Measurements from ENCODE around the gene MSANTD1. TPM values are rescaled to one million over a fixed set of nuclear protein-coding genes. Genes with fewer than 3 reads are reported as not detected.

The MSANTD1 gene
- total RNA-seq, 1 experiment from 2014 or later, result 0.95 TPM

- intact Hi-C loops (cut with micrococcal nuclease; ENCODE audit: unreplicated experiment), result no loop called here
- no TSS peak for BruUV-seq (replicated peaks)
- no peaks in the 10 kb centered on the region for H3K27me3 Mint-ChIP-seq (ENCODE audit: insufficient read depth, unreplicated experiment)
- H3K4me3 Mint-ChIP-seq (ENCODE audit: unreplicated experiment), result no peak overlapping the region
- no peak overlapping the region for H3K4me3 ChIP-seq (ENCODE audit: low read depth, low read length)
- no peaks in the 10 kb centered on the region for H3K9me3 Mint-ChIP-seq (ENCODE audit: unreplicated experiment)
- DNase-seq, result no peak
- H3K27ac Mint-ChIP-seq (ENCODE audit: unreplicated experiment), result no peak overlapping the region
- no peaks in the 10 kb centered on the region for H3K4me1 ChIP-seq
- peaks cover 49% of the 10 kb centered on the region for H3K36me3 Mint-ChIP-seq (ENCODE audit: insufficient read depth, unreplicated experiment)
- CTCF ChIA-PET, result no interaction called here
- no peaks in the 10 kb centered on the region for H3K9me3 ChIP-seq
- no peaks in the 10 kb centered on the region for H3K27me3 ChIP-seq (replicated peaks; ENCODE audit: control insufficient read depth, insufficient read depth, low read length)
- POLR2A ChIA-PET, result no interaction called here
- no peaks in the 10 kb centered on the region for H3K36me3 ChIP-seq (ENCODE audit: control insufficient read depth, insufficient read depth, low read length)
- no peaks in the 10 kb centered on the region for H3K4me1 Mint-ChIP-seq (ENCODE audit: low read depth, unreplicated experiment)
- no peak for TF ChIP-seq CTCF (IDR thresholded peaks at IDR 0.05; ENCODE audit: insufficient read depth in 1 of 2, low read depth in 1 of 2, low read length in 1 of 2, severe bottlenecking in 1 of 2, unreplicated experiment in 1 of 2)
These were observed 31.7 kb upstream of the MSANTD1 start for GRCh38 chr4:3217266-3217665.

DNA sequence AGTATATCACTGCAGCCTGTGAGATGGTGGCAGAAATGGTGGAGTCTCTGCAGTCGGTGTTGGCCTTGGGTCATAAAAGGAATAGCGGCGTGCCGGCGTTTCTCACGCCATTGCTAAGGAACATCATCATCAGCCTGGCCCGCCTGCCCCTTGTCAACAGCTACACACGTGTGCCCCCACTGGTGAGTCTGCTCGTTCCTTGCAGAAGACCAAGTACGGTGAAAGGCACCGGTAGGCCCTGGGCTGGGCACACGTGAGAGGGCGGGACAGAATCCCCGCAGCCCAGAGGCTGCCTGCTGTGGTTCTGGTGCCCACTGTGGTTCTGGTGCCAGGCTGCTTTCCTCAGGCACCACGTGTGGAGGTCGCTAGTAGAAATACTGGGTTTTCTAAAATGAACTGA, 31.2 kb upstream of the MSANTD1 start:
- H3K36me3 ChIP-seq (ENCODE audit: control insufficient read depth, insufficient read depth, low read length), result no peaks in the 10 kb centered on the region
- H3K27me3 Mint-ChIP-seq (ENCODE audit: insufficient read depth, unreplicated experiment), result no peaks in the 10 kb centered on the region
- no peaks in the 10 kb centered on the region for H3K9me3 ChIP-seq
- POLR2A ChIA-PET, result no interaction called here
- H3K9me3 Mint-ChIP-seq (ENCODE audit: unreplicated experiment), result no peaks in the 10 kb centered on the region
- BruUV-seq (replicated peaks), result no TSS peak
- H3K4me3 Mint-ChIP-seq (ENCODE audit: unreplicated experiment), result no peak overlapping the region
- CTCF ChIA-PET, result no interaction called here
- no peaks in the 10 kb centered on the region for H3K4me1 Mint-ChIP-seq (ENCODE audit: low read depth, unreplicated experiment)
- TF ChIP-seq CTCF (IDR thresholded peaks at IDR 0.05; ENCODE audit: insufficient read depth in 1 of 2, low read depth in 1 of 2, low read length in 1 of 2, severe bottlenecking in 1 of 2, unreplicated experiment in 1 of 2), result no peak
- H3K4me3 ChIP-seq (ENCODE audit: low read depth, low read length), result no peak overlapping the region
- DNase-seq, result no peak
- H3K27me3 ChIP-seq (replicated peaks; ENCODE audit: control insufficient read depth, insufficient read depth, low read length), result no peaks in the 10 kb centered on the region
- no peaks in the 10 kb centered on the region for H3K4me1 ChIP-seq
- intact Hi-C loops (cut with micrococcal nuclease; ENCODE audit: unreplicated experiment), result no loop called here
- peaks cover 44% of the 10 kb centered on the region for H3K36me3 Mint-ChIP-seq (ENCODE audit: insufficient read depth, unreplicated experiment)
- no peak overlapping the region for H3K27ac Mint-ChIP-seq (ENCODE audit: unreplicated experiment)

DNA sequence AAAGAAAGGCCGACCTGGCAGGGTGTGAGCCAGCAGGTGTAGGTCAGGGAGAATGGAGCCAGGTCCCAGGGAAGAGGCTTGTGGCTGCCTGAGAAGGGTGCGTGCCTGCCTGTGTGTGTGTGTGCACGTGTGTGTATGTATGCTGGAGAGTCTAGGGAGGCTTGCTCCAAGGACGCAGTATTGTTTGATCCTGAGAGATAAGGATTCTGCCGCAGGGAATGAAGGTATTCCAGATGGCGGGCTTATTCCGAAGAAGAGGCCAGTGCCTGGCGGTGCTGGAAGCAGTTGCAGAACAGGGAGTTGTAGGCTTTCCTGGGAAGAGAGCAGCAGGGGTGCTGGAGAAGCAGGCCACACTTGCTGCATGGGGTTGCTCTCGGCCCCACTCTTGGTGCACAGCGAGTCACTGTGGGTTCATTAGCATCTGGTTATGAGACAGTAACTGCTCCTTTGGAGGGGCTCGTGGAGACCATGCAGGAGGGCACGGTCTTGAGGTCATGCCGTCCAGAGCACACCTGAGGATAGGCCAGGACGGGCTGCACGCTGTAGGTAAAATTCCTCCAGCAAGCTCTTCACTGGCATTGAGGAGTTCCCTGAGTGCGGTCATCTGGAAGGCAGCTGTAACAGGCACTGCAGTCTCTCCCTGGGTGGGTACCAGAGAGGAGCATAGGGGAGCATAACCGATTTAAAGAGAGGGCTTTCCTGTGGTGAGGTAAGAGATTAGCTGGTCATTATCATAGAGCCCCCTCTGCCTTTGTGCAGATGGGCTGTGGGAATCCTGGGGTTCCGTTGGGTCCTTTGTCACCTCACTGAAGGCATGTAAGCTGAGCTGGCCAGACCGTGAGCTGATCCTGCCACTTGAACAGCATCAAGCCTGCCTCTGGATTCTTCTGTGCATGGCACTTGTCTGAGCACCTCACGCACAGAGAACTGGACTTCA, 29.9 kb upstream of the MSANTD1 start:
- Mint-ChIP-seq H3K9me3 (ENCODE audit: unreplicated experiment) (no peaks in the 10 kb centered on the region), H3K4me1 (ENCODE audit: low read depth, unreplicated experiment) (no peaks in the 10 kb centered on the region), H3K27me3 (ENCODE audit: insufficient read depth, unreplicated experiment) (no peaks in the 10 kb centered on the region), H3K4me3 (ENCODE audit: unreplicated experiment) (no peak overlapping the region), H3K36me3 (ENCODE audit: insufficient read depth, unreplicated experiment) (peaks cover 43% of the 10 kb centered on the region), H3K27ac (ENCODE audit: unreplicated experiment) (no peak overlapping the region)
- H3K4me1 ChIP-seq, result no peaks in the 10 kb centered on the region
- ChIA-PET POLR2A (no interaction called here), CTCF (no interaction called here)
- no peaks in the 10 kb centered on the region for H3K27me3 ChIP-seq (replicated peaks; ENCODE audit: control insufficient read depth, insufficient read depth, low read length)
- no peak for TF ChIP-seq CTCF (IDR thresholded peaks at IDR 0.05; ENCODE audit: insufficient read depth in 1 of 2, low read depth in 1 of 2, low read length in 1 of 2, severe bottlenecking in 1 of 2, unreplicated experiment in 1 of 2)
- no peaks in the 10 kb centered on the region for H3K36me3 ChIP-seq (ENCODE audit: control insufficient read depth, insufficient read depth, low read length)
- BruUV-seq (replicated peaks), result no TSS peak
- no peak overlapping the region for H3K4me3 ChIP-seq (ENCODE audit: low read depth, low read length)
- no peaks in the 10 kb centered on the region for H3K9me3 ChIP-seq
- no peak for DNase-seq
- intact Hi-C loops (cut with micrococcal nuclease; ENCODE audit: unreplicated experiment), result no loop called here

Measured in Caco-2 (cell line).